HepG2 (cell line): ENCODE measurements around the gene MED13. TPM values are rescaled to one million over a fixed set of nuclear protein-coding genes. Genes with fewer than 3 reads are reported as not detected.

Source experiments
- ATAC-seq: fragments of 200-7000 bp; cut with Tn5 transposase; 3 replicates; pipeline ENCODE4 v1.9.1; 2020; ENCODE audit warnings: mild to moderate bottlenecking, moderate library complexity
- BruUV-seq: library from RNA; stranded (reverse); fragments of 400-500 nt; replicated peaks from 2 replicates; lab custom pipeline; 2021; lab: Mats Ljungman, UMichigan
- CTCF ChIA-PET: fragments of 300-600 bp; formaldehyde crosslinking; extraction: SDS; loops from one replicate; lab custom pipeline; 2021; ENCODE audit warnings: low total read pairs, inconsistent platforms, low intra/inter-chr PET ratio; lab: Yijun Ruan, JAX
- POLR2A ChIA-PET: fragments of 350-600 bp; sonication (Branson Sonifier 250); formaldehyde crosslinking; loops from one replicate; lab custom pipeline; 2020; ENCODE audit warnings: antibody characterized with exemption, inconsistent platforms; lab: Yijun Ruan, JAX
- DNase-seq: peaks from one replicate; pipeline ENCODE4 v3.0.0-alpha.2; 2015; ENCODE audit warnings: low spot score
- FAIRE-seq: peaks from 3 replicates; lab custom pipeline; 2011; peaks lifted over from hg19 to GRCh38; lab: Jason Lieb, UNC
- H2AFZ ChIP-seq: one replicate; pipeline ENCODE4 v1.6.1; 2011; ENCODE audit warnings: low read length, inconsistent platforms
- H3K27ac ChIP-seq: fragments of 300-600 bp; 3 replicates; pipeline ENCODE4 v1.8.0; 2011; ENCODE audit warnings: mixed run types, mild to moderate bottlenecking, mixed read lengths, low read length, inconsistent platforms; ENCODE audit not compliant: insufficient read depth; ENCODE audit errors: extremely low read length
- H3K27me3 ChIP-seq, 2 experiments: fragments of 200-600 bp in 1 of 2; 2 replicates in 1 of 2; 3 replicates in 1 of 2; pipeline versions ENCODE4 v1.6.0 to v1.8.0; 2011; ENCODE audit warnings: low read length in 2 of 2, mild to moderate bottlenecking in 2 of 2, moderate library complexity in 2 of 2, inconsistent platforms in 1 of 2; ENCODE audit not compliant: insufficient read depth in 2 of 2, control insufficient read depth in 1 of 2
- H3K36me3 ChIP-seq, 2 experiments: fragments of 200-600 bp in 1 of 2; replicated peaks in 1 of 2; 2 replicates in 1 of 2; 3 replicates in 1 of 2; pipeline versions ENCODE4 v1.5.1 to v1.8.0; 2011; ENCODE audit warnings: low read length in 2 of 2, inconsistent platforms in 1 of 2; ENCODE audit not compliant: insufficient read depth in 2 of 2, control insufficient read depth in 1 of 2
- H3K4me1 ChIP-seq: 2 replicates; pipeline ENCODE4 v1.5.1; 2012; ENCODE audit warnings: low read length, inconsistent platforms; ENCODE audit not compliant: insufficient read depth
- H3K4me2 ChIP-seq: 2 replicates; pipeline ENCODE4 v1.6.0; 2011; ENCODE audit warnings: low read depth, low read length, inconsistent platforms
- H3K4me3 ChIP-seq, 3 experiments: fragments of 200-600 bp in 1 of 3; sonication (generic), shearing (Covaris generic) in 1 of 3; replicated peaks in 1 of 3; 2 replicates each; pipeline ENCODE4 v1.5.1; 2011 to 2016; ENCODE audit warnings: low read length in 3 of 3, inconsistent platforms in 2 of 3, low read depth in 2 of 3, mild to moderate bottlenecking in 2 of 3, control low read depth in 1 of 3, mixed read lengths in 1 of 3; ENCODE audit not compliant: insufficient read depth in 1 of 3
- H3K79me2 ChIP-seq: one replicate; pipeline ENCODE4 v1.6.1; 2011; ENCODE audit warnings: low read length, inconsistent platforms; ENCODE audit not compliant: insufficient read depth
- H3K9ac ChIP-seq: 2 replicates; pipeline ENCODE4 v1.6.0; 2011; ENCODE audit warnings: mild to moderate bottlenecking, low read depth, low read length, inconsistent platforms; ENCODE audit not compliant: insufficient read depth
- H3K9me3 ChIP-seq: 2 replicates; pipeline ENCODE4 v1.5.1; 2012; ENCODE audit warnings: mild to moderate bottlenecking, low read length
- H4K20me1 ChIP-seq: 2 replicates; pipeline ENCODE4 v1.6.0; 2011; ENCODE audit warnings: inconsistent platforms, mild to moderate bottlenecking, low read length, moderate library complexity; ENCODE audit not compliant: insufficient read depth
- KDM2A ChIP-seq: sonication (generic); formaldehyde crosslinking; IDR thresholded peaks from 2 replicates; pipeline ENCODE4 v1.4.0; 2020; ENCODE audit warnings: low read depth, missing genetic modification reagents, borderline replicate concordance
- ZNF441 ChIP-seq: sonication (generic); formaldehyde crosslinking; IDR thresholded peaks from 2 replicates; pipeline ENCODE4 v1.7.0; 2021; ENCODE audit warnings: missing genetic modification reagents, borderline replicate concordance
- ZNF709 ChIP-seq: sonication (generic); formaldehyde crosslinking; IDR thresholded peaks from 2 replicates; pipeline ENCODE4 v1.5.0; 2020; ENCODE audit warnings: mild to moderate bottlenecking, missing genetic modification reagents
- ZNF737 ChIP-seq: sonication (generic); formaldehyde crosslinking; IDR thresholded peaks from 2 replicates; pipeline ENCODE4 v1.5.0; 2020; ENCODE audit warnings: missing genetic modification reagents, mild to moderate bottlenecking, borderline replicate concordance
- WGBS: methylation state at CpG from one replicate; pipeline ENCODE4 v1.1.6; 2017; ENCODE audit warnings: low lambda C conversion rate; 5-methylcytosine and 5-hydroxymethylcytosine counted together
- in situ Hi-C: cut with HindIII; loops from 2 replicates; pipeline ENCODE4 v1.10.0; 2017; ENCODE audit warnings: low pct_unique_long_range_greater_than_20kb; ENCODE audit not compliant: extremely low pct_ligation_motif_present
- intact Hi-C: fragments of 100-400 bp; cut with micrococcal nuclease; formaldehyde crosslinking; loops from one replicate; pipeline ENCODE4 v1.10.0; 2022; ENCODE audit not compliant: unreplicated experiment
- polyA plus RNA-seq, 8 experiments: library from polyadenylated mRNA; depleted of rRNA in 3 of 8; stranded (reverse) in 7 of 8; unstranded in 1 of 8; fragments of >200 nt; fragmentation: Illumina TruSeq in 4 of 8; extraction: Trizol in 4 of 8; gene quantifications; 2 replicates each; pipeline versions ENCODE4 v1.2.1 to v1.2.3, GENCODE V29; 2011 to 2016; ENCODE audit warnings: low read depth in 4 of 8, missing spikeins in 1 of 8, mixed read lengths in 1 of 8; ENCODE audit not compliant: insufficient read depth in 1 of 8
- total RNA-seq, 5 experiments: library from RNA; depleted of rRNA; stranded (reverse); fragments of >200 nt; fragmentation: Illumina TruSeq; extraction: Trizol; gene quantifications; 2 replicates each; pipeline ENCODE4 v1.2.3, GENCODE V29; 2016; ENCODE audit warnings: low read depth in 1 of 5
- TF ChIP-seq, protein P1 (sequence below): sonication (generic); formaldehyde crosslinking; IDR thresholded peaks from 2 replicates; pipeline ENCODE4 v1.5.0; 2020; ENCODE audit warnings: mild to moderate bottlenecking, missing genetic modification reagents
- TF ChIP-seq, protein P2 (sequence below): sonication (generic); formaldehyde crosslinking; IDR thresholded peaks from 2 replicates; pipeline ENCODE4 v1.9.0; 2022; ENCODE audit warnings: low read depth, missing genetic modification reagents
- TF ChIP-seq, protein P3 (sequence below): sonication (generic); formaldehyde crosslinking; IDR thresholded peaks from 2 replicates; pipeline ENCODE4 v1.8.1; 2022; ENCODE audit warnings: mild to moderate bottlenecking, missing genetic modification reagents

MED13 gene
- total and polyA plus RNA-seq, 2 of the 13 experiments (the other 11 are each of a cell fraction or from before 2014, with no cell fraction given): 27.4 to 69.1 TPM

DNA sequence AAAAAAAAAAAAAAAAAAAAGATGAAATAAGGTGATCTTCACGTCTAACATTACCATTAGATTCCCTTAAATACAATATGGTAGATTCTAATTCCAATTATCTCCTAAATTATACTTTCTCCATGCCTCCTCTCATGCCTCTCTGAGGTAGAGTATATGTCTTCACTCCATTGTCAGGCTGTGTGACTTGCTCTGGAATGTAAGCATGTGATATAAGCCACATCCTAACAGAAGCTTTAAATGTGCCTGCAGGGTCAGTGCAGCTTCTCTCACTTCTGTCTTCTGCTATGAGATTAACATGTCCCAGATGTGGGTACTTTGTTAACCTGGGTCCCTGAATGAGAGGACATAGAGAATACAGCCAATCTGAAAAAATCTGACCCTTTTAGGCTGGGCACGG, 32.6 kb downstream of the MED13 start:
- H3K79me2 ChIP-seq: peaks cover 30% of the 10 kb centered on the region
- CTCF ChIA-PET: no interaction called here
- in situ Hi-C loops: no loop called here

More for the DNA sequence above, 32.6 kb downstream of the MED13 start:
- peaks cover 4% of the 10 kb centered on the region; the same call in 1 of the 2 replicates for H4K20me1 ChIP-seq
- WGBS: 98% methylated on average over 2 of the region's 2 CpGs
- H3K36me3 ChIP-seq: peaks cover 26 to 72% of the 10 kb centered on the region in 2 experiments
- FAIRE-seq (no peak), ATAC-seq (peak; percentile 39; the same call in 2 of the 3 replicates), DNase-seq (no peak)
- no peak overlapping the region for H3K4me2 ChIP-seq
- H3K9ac ChIP-seq: no peak overlapping the region
- no peaks in the 10 kb centered on the region for H3K27me3 ChIP-seq
- H3K27ac ChIP-seq: no peak overlapping the region
- TF ChIP-seq, protein P1, sequence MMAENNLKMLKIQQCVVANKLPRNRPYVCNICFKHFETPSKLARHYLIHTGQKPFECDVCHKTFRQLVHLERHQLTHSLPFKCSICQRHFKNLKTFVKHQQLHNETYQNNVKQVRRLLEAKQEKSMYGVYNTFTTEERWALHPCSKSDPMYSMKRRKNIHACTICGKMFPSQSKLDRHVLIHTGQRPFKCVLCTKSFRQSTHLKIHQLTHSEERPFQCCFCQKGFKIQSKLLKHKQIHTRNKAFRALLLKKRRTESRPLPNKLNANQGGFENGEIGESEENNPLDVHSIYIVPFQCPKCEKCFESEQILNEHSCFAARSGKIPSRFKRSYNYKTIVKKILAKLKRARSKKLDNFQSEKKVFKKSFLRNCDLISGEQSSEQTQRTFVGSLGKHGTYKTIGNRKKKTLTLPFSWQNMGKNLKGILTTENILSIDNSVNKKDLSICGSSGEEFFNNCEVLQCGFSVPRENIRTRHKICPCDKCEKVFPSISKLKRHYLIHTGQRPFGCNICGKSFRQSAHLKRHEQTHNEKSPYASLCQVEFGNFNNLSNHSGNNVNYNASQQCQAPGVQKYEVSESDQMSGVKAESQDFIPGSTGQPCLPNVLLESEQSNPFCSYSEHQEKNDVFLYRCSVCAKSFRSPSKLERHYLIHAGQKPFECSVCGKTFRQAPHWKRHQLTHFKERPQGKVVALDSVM (CRISPR knock-in tag): no peak
- TF ChIP-seq ZNF737 (no peak), ZNF441 (no peak), ZNF709 (CRISPR knock-in tag) (no peak), KDM2A (CRISPR knock-in tag) (no peak)
- TF ChIP-seq, protein P2, sequence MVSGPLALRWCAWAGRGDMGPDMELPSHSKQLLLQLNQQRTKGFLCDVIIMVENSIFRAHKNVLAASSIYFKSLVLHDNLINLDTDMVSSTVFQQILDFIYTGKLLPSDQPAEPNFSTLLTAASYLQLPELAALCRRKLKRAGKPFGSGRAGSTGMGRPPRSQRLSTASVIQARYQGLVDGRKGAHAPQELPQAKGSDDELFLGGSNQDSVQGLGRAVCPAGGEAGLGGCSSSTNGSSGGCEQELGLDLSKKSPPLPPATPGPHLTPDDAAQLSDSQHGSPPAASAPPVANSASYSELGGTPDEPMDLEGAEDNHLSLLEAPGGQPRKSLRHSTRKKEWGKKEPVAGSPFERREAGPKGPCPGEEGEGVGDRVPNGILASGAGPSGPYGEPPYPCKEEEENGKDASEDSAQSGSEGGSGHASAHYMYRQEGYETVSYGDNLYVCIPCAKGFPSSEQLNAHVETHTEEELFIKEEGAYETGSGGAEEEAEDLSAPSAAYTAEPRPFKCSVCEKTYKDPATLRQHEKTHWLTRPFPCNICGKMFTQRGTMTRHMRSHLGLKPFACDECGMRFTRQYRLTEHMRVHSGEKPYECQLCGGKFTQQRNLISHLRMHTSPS (CRISPR knock-in tag): no peak
- TF ChIP-seq, protein P3, sequence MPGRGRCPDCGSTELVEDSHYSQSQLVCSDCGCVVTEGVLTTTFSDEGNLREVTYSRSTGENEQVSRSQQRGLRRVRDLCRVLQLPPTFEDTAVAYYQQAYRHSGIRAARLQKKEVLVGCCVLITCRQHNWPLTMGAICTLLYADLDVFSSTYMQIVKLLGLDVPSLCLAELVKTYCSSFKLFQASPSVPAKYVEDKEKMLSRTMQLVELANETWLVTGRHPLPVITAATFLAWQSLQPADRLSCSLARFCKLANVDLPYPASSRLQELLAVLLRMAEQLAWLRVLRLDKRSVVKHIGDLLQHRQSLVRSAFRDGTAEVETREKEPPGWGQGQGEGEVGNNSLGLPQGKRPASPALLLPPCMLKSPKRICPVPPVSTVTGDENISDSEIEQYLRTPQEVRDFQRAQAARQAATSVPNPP (CRISPR knock-in tag): no peak
- H3K4me1 ChIP-seq: no peaks in the 10 kb centered on the region
- POLR2A ChIA-PET: no interaction called here
- no peak overlapping the region for H3K4me3 ChIP-seq
- intact Hi-C loops: no loop called here
- no peak overlapping the region for H2AFZ ChIP-seq
- BruUV-seq: no TSS peak
- no peaks in the 10 kb centered on the region for H3K9me3 ChIP-seq
